Measurements from ENCODE around the gene PLEKHB1.

Gene PLEKHB1

DNA sequence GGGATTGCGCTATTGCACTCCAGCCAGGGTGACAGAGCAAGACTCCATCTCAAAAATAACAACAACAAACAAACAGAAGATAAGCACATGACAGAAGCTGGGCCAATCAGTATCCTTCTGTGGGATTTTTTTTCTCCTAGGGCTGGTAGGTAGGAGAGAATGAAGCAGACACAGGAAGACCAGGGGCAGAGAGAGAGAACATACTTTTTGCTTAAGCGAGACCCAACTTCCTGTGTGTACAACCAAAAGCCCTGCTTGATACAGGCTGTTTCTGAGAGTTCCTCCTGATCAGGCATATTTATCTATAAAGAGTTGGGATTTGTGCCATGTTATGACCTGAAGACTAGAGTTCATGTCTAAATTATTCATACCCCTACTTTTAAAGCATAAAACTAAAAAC is 12.4 kb upstream of the PLEKHB1 start:
- no peak overlapping the region for H4K91ac ChIP-seq (ENCODE audit: low read depth, low read length)
- H3K27me3 ChIP-seq (ENCODE audit: insufficient read depth, low read length) = no peaks in the 10 kb centered on the region
- H2AK5ac ChIP-seq (ENCODE audit: low read length) = no peak overlapping the region
- H3K18ac ChIP-seq (ENCODE audit: low read length) = no peak overlapping the region
- H3K4me1 ChIP-seq (ENCODE audit: control insufficient read depth in 1 of 2, insufficient read depth in 2 of 2, low read length in 2 of 2) = no peaks in the 10 kb centered on the region
- no peak overlapping the region for H3K14ac ChIP-seq (ENCODE audit: low read length)
- no peak overlapping the region for H2BK5ac ChIP-seq (ENCODE audit: low read depth, low read length, poor library complexity)
- H3K4me3 ChIP-seq (ENCODE audit: low read depth, low read length) = no peak overlapping the region
- H3K9ac ChIP-seq (ENCODE audit: low read length) = no peak overlapping the region
- no peak overlapping the region for H4K12ac ChIP-seq (ENCODE audit: low read depth, low read length)
- H4K8ac ChIP-seq (ENCODE audit: low read depth, low read length) = no peak overlapping the region
- no peak overlapping the region for H3K4ac ChIP-seq (ENCODE audit: low read depth, low read length)
- no peak for DNase-seq
- H2BK12ac ChIP-seq (ENCODE audit: low read length) = no peak overlapping the region
- H3K36me3 ChIP-seq (ENCODE audit: control insufficient read depth in 1 of 2, insufficient read depth in 2 of 2, low read length in 2 of 2) = no peaks in the 10 kb centered on the region
- WGBS (ENCODE audit: extremely low coverage, insufficient coverage, insufficient read length) = no CpG with 5 or more reads among the region's 2 CpGs
- H3K79me1 ChIP-seq (ENCODE audit: low read length) = no peaks in the 10 kb centered on the region
- H3K4me2 ChIP-seq (ENCODE audit: low read length) = no peak overlapping the region
- H3K27ac ChIP-seq (ENCODE audit: low read depth, low read length) = no peak overlapping the region
- no peaks in the 10 kb centered on the region for H3K9me3 ChIP-seq (ENCODE audit: insufficient read depth, low read depth, low read length)
- H3K79me2 ChIP-seq (ENCODE audit: control insufficient read depth, insufficient read depth, low read length, poor library complexity) = no peaks in the 10 kb centered on the region
- no peak overlapping the region for H2AFZ ChIP-seq (ENCODE audit: insufficient read depth, low read length, poor library complexity)
- no peak overlapping the region for H2BK120ac ChIP-seq (ENCODE audit: insufficient read depth, low read length, poor library complexity)
- H3K23ac ChIP-seq (ENCODE audit: low read length) = no peak overlapping the region

GRCh38 chr11:73635721-73636120 is 10.7 kb upstream of the PLEKHB1 start:
- H3K9me3 ChIP-seq (ENCODE audit: insufficient read depth, low read depth, low read length) = no peaks in the 10 kb centered on the region
- no peak overlapping the region for H3K23ac ChIP-seq (ENCODE audit: low read length)
- no CpG with 5 or more reads among the region's 5 CpGs for WGBS (ENCODE audit: extremely low coverage, insufficient coverage, insufficient read length)
- no peak overlapping the region for H2AK5ac ChIP-seq (ENCODE audit: low read length)
- H2BK12ac ChIP-seq (ENCODE audit: low read length) = no peak overlapping the region
- H3K14ac ChIP-seq (ENCODE audit: low read length) = no peak overlapping the region
- H3K27ac ChIP-seq (ENCODE audit: low read depth, low read length) = no peak overlapping the region
- no peak overlapping the region for H3K18ac ChIP-seq (ENCODE audit: low read length)
- no peak overlapping the region for H4K12ac ChIP-seq (ENCODE audit: low read depth, low read length)
- H3K4me1 ChIP-seq (ENCODE audit: control insufficient read depth in 1 of 2, insufficient read depth in 2 of 2, low read length in 2 of 2) = no peaks in the 10 kb centered on the region
- H3K4ac ChIP-seq (ENCODE audit: low read depth, low read length) = no peak overlapping the region
- no peaks in the 10 kb centered on the region for H3K36me3 ChIP-seq (ENCODE audit: control insufficient read depth in 1 of 2, insufficient read depth in 2 of 2, low read length in 2 of 2)
- H2BK120ac ChIP-seq (ENCODE audit: insufficient read depth, low read length, poor library complexity) = no peak overlapping the region
- no peak overlapping the region for H3K4me2 ChIP-seq (ENCODE audit: low read length)
- H3K27me3 ChIP-seq (ENCODE audit: insufficient read depth, low read length) = no peaks in the 10 kb centered on the region
- H3K4me3 ChIP-seq (ENCODE audit: low read depth, low read length) = no peak overlapping the region
- H3K9ac ChIP-seq (ENCODE audit: low read length) = no peak overlapping the region
- no peaks in the 10 kb centered on the region for H3K79me2 ChIP-seq (ENCODE audit: control insufficient read depth, insufficient read depth, low read length, poor library complexity)
- H2BK5ac ChIP-seq (ENCODE audit: low read depth, low read length, poor library complexity) = no peak overlapping the region
- H4K8ac ChIP-seq (ENCODE audit: low read depth, low read length) = no peak overlapping the region
- no peak overlapping the region for H4K91ac ChIP-seq (ENCODE audit: low read depth, low read length)
- no peak overlapping the region for H2AFZ ChIP-seq (ENCODE audit: insufficient read depth, low read length, poor library complexity)
- no peaks in the 10 kb centered on the region for H3K79me1 ChIP-seq (ENCODE audit: low read length)
- DNase-seq = no peak

- Histone ChIP-seq H4K91ac (ENCODE audit: low read depth, low read length) (no peak overlapping the region), H3K23ac (ENCODE audit: low read length) (peak overlapping the region; percentile 33), H3K14ac (ENCODE audit: low read length) (no peak overlapping the region), H2BK12ac (ENCODE audit: low read length) (no peak overlapping the region), H2AFZ (ENCODE audit: insufficient read depth, low read length, poor library complexity) (no peak overlapping the region), H3K27me3 (ENCODE audit: insufficient read depth, low read length) (no peaks in the 10 kb centered on the region), H3K27ac (ENCODE audit: low read depth, low read length) (no peak overlapping the region), H4K8ac (ENCODE audit: low read depth, low read length) (no peak overlapping the region), H3K4me2 (ENCODE audit: low read length) (no peak overlapping the region), H3K79me2 (ENCODE audit: control insufficient read depth, insufficient read depth, low read length, poor library complexity) (no peaks in the 10 kb centered on the region), H3K4ac (ENCODE audit: low read depth, low read length) (no peak overlapping the region), H3K79me1 (ENCODE audit: low read length) (no peaks in the 10 kb centered on the region), H3K36me3 (ENCODE audit: control insufficient read depth in 1 of 2, insufficient read depth in 2 of 2, low read length in 2 of 2) (no peaks in the 10 kb centered on the region), H3K18ac (ENCODE audit: low read length) (no peak overlapping the region), H3K4me3 (ENCODE audit: low read depth, low read length) (no peak overlapping the region), H4K12ac (ENCODE audit: low read depth, low read length) (no peak overlapping the region), H3K9me3 (ENCODE audit: insufficient read depth, low read depth, low read length) (no peaks in the 10 kb centered on the region), H3K9ac (ENCODE audit: low read length) (no peak overlapping the region), H2BK120ac (ENCODE audit: insufficient read depth, low read length, poor library complexity) (no peak overlapping the region), H3K4me1 (ENCODE audit: control insufficient read depth in 1 of 2, insufficient read depth in 2 of 2, low read length in 2 of 2) (no peaks in the 10 kb centered on the region), H2AK5ac (ENCODE audit: low read length) (no peak overlapping the region), H2BK5ac (ENCODE audit: low read depth, low read length, poor library complexity) (no peak overlapping the region)
- WGBS (ENCODE audit: extremely low coverage, insufficient coverage, insufficient read length) = no CpG with 5 or more reads among the region's 5 CpGs
- no peak for DNase-seq
Observed at GRCh38 chr11:73636249-73636648, 10.1 kb upstream of the PLEKHB1 start.

- no peak overlapping the region for H3K27ac ChIP-seq (ENCODE audit: low read depth, low read length)
- no peak overlapping the region for H3K4me2 ChIP-seq (ENCODE audit: low read length)
- H2AFZ ChIP-seq (ENCODE audit: insufficient read depth, low read length, poor library complexity) = no peak overlapping the region
- H2BK12ac ChIP-seq (ENCODE audit: low read length) = no peak overlapping the region
- H3K4ac ChIP-seq (ENCODE audit: low read depth, low read length) = no peak overlapping the region
- DNase-seq = no peak
- no peaks in the 10 kb centered on the region for H3K36me3 ChIP-seq (ENCODE audit: control insufficient read depth in 1 of 2, insufficient read depth in 2 of 2, low read length in 2 of 2)
- no peak overlapping the region for H3K4me3 ChIP-seq (ENCODE audit: low read depth, low read length)
- H4K8ac ChIP-seq (ENCODE audit: low read depth, low read length) = no peak overlapping the region
- no peaks in the 10 kb centered on the region for H3K4me1 ChIP-seq (ENCODE audit: control insufficient read depth in 1 of 2, insufficient read depth in 2 of 2, low read length in 2 of 2)
- H3K79me2 ChIP-seq (ENCODE audit: control insufficient read depth, insufficient read depth, low read length, poor library complexity) = no peaks in the 10 kb centered on the region
- no peaks in the 10 kb centered on the region for H3K79me1 ChIP-seq (ENCODE audit: low read length)
- no peak overlapping the region for H4K12ac ChIP-seq (ENCODE audit: low read depth, low read length)
- no CpG with 5 or more reads among the region's 1 CpG for WGBS (ENCODE audit: extremely low coverage, insufficient coverage, insufficient read length)
- H3K9me3 ChIP-seq (ENCODE audit: insufficient read depth, low read depth, low read length) = no peaks in the 10 kb centered on the region
- no peak overlapping the region for H3K9ac ChIP-seq (ENCODE audit: low read length)
- H3K23ac ChIP-seq (ENCODE audit: low read length) = no peak overlapping the region
- H2BK5ac ChIP-seq (ENCODE audit: low read depth, low read length, poor library complexity) = no peak overlapping the region
- H2AK5ac ChIP-seq (ENCODE audit: low read length) = no peak overlapping the region
- H3K18ac ChIP-seq (ENCODE audit: low read length) = no peak overlapping the region
- no peak overlapping the region for H3K14ac ChIP-seq (ENCODE audit: low read length)
- no peak overlapping the region for H4K91ac ChIP-seq (ENCODE audit: low read depth, low read length)
- no peaks in the 10 kb centered on the region for H3K27me3 ChIP-seq (ENCODE audit: insufficient read depth, low read length)
- H2BK120ac ChIP-seq (ENCODE audit: insufficient read depth, low read length, poor library complexity) = no peak overlapping the region
Observed at GRCh38 chr11:73637012-73637411, 9.4 kb upstream of the PLEKHB1 start.
